SJCRH30 (cell line): ENCODE measurements around the gene MRTO4. TPM values are rescaled to one million over a fixed set of nuclear protein-coding genes. Genes with fewer than 3 reads are reported as not detected.
"Not testable (repeated sequence)": the region's sequence is repeated elsewhere in the genome, so short reads cannot be mapped to it uniquely, and the experiment has no call there.

Experiments used
- DNase-seq, 2 experiments: peaks; one replicate each; pipeline ENCODE4 v3.0.0-alpha.2; 2015 to 2020
- H3K27ac ChIP-seq: fragments of 250-450 bp; sonication (Bioruptor Pico); 2 replicates; pipeline ENCODE4 v1.5.1; 2020; ENCODE audit warnings: mild to moderate bottlenecking, moderate library complexity
- H3K27me3 ChIP-seq: fragments of 250-450 bp; sonication (Bioruptor Pico); 2 replicates; pipeline ENCODE4 v1.5.1; 2020; ENCODE audit warnings: mild to moderate bottlenecking, moderate library complexity
- H3K36me3 ChIP-seq: fragments of 250-450 bp; sonication (Bioruptor Pico); 2 replicates; pipeline ENCODE4 v1.5.1; 2020; ENCODE audit warnings: mild to moderate bottlenecking, moderate library complexity
- H3K4me1 ChIP-seq: fragments of 250-450 bp; sonication (Bioruptor Pico); 2 replicates; pipeline ENCODE4 v1.5.1; 2020; ENCODE audit warnings: mild to moderate bottlenecking, moderate library complexity
- H3K4me3 ChIP-seq: fragments of 250-450 bp; sonication (Bioruptor Pico); 2 replicates; pipeline ENCODE4 v1.5.1; 2020; ENCODE audit warnings: mild to moderate bottlenecking, moderate library complexity
- H3K9me3 ChIP-seq: fragments of 250-450 bp; sonication (Bioruptor Pico); replicated peaks from 2 replicates; pipeline ENCODE4 v1.5.1; 2020; ENCODE audit warnings: mild to moderate bottlenecking, moderate library complexity
- total RNA-seq: library from RNA; depleted of rRNA; stranded (reverse); fragments of >200 nt; shearing (Covaris generic); gene quantifications from 2 replicates; pipeline ENCODE4 v1.2.3, GENCODE V29; 2014

The MRTO4 gene
- total RNA-seq, 1 experiment from 2014 or later, result 87.0 TPM

DNA sequence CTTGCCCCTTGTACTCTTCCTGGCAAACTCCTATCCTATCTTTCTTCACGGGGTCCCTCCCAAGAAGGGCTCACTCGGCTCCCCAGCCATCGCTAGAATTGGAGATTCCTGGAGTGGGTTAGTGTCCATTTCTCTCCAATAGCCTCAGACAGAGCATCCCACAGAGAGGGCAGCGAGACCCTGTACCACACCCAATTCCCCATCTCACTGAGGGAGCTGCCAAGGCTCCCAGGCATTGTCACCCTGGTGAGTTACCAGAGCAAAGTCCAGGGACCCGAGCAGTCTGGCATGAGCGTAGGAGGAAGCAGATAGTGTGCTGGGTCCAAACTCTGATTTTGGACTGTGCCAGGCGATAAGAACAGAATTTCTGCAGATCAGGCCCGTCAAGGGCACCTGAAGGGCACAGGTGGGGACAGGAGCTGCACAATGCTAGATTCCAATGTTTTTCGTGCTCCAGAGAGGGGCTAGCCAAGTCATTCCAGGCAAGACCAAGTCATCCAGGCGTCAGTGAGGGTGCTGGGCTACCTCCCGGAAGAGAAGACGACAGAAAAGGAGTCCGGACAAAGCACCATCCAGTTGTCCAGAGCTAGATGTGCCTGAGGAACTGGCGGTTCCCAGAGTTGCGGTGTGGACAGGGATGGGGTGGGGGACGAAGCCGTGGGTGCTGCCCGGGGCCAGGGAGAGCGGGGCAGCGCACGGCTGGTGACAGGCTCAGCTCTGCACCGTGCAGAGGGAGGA is 21.7 kb downstream of the MRTO4 start:
- Histone ChIP-seq H3K27me3 (no peaks in the 10 kb centered on the region), H3K27ac (no peak overlapping the region), H3K36me3 (no peaks in the 10 kb centered on the region), H3K4me1 (no peaks in the 10 kb centered on the region), H3K9me3 (0 out of 2 replicates have a peak, but pooled peaks cover 3% of the 10 kb centered on the region), H3K4me3 (no peak overlapping the region)
- no peak for DNase-seq

- not testable (repeated sequence) for DNase-seq
These were observed 22.4 kb downstream of the MRTO4 start for GRCh38 chr1:19273844-19274531.

DNA sequence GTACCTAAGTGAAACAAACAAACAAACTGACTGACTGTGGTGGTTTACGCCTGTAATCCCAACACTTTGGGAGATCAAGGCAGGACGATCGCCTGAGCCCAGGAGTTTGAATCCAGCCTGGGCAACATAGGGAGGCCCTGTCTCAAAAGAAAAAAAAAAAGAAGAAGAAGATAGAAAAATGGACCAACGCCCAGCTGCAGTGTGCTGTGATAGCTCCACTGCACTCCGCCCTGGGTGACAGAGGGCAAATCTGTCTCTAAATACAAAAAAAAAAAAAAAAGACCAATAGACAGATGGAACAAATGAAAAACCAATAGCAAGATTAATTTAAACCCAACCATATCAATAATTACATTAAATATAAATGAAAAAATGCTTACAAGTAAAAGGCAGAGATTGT is 23.0 kb downstream of the MRTO4 start:
- H3K27ac ChIP-seq, result no peak overlapping the region
- H3K9me3 ChIP-seq, result 0 out of 2 replicates have a peak, but pooled peaks cover 3% of the 10 kb centered on the region
- H3K4me1 ChIP-seq, result no peaks in the 10 kb centered on the region
- no peak for DNase-seq
- H3K27me3 ChIP-seq, result no peaks in the 10 kb centered on the region
- H3K36me3 ChIP-seq, result no peaks in the 10 kb centered on the region
- H3K4me3 ChIP-seq, result no peak overlapping the region

More at GRCh38 chr1:19273844-19274531, 22.4 kb downstream of the MRTO4 start:
- H3K9me3 ChIP-seq, H3K27ac ChIP-seq, H3K36me3 ChIP-seq, H3K27me3 ChIP-seq, H3K4me3 ChIP-seq, H3K4me1 ChIP-seq: not testable (repeated sequence)

- H3K9me3 ChIP-seq, result no peaks in the 10 kb centered on the region
- no peak for DNase-seq
- no peaks in the 10 kb centered on the region for H3K4me1 ChIP-seq
- no peak overlapping the region for H3K4me3 ChIP-seq
- H3K36me3 ChIP-seq, result no peaks in the 10 kb centered on the region
- H3K27me3 ChIP-seq, result no peaks in the 10 kb centered on the region
- no peak overlapping the region for H3K27ac ChIP-seq
These were observed 32.3 kb downstream of the MRTO4 start for GRCh38 chr1:19283891-19284290.

DNA sequence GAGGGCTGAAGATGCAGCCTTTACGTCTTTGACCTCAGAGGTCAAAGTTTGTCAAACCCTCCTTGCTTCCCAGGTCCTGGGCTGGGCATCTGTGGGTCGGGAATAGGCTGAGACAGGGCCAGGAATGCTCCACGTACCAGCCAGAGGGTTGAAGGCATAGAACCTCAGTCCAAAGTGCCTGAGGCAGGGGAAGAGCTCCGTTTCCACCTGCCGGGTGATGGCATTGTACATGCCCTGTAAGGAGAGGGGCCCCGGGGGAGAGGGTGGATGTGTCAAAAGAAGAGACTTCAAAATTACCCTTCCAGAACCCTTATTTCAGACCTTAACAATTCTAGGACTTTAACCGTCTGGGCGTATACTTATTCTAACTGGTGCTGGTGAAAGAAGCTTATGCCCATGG is 33.3 kb downstream of the MRTO4 start:
- Histone ChIP-seq H3K27ac (no peak overlapping the region), H3K4me1 (no peaks in the 10 kb centered on the region), H3K9me3 (no peaks in the 10 kb centered on the region), H3K27me3 (no peaks in the 10 kb centered on the region), H3K4me3 (no peak overlapping the region), H3K36me3 (no peaks in the 10 kb centered on the region)
- no peak for DNase-seq

DNA sequence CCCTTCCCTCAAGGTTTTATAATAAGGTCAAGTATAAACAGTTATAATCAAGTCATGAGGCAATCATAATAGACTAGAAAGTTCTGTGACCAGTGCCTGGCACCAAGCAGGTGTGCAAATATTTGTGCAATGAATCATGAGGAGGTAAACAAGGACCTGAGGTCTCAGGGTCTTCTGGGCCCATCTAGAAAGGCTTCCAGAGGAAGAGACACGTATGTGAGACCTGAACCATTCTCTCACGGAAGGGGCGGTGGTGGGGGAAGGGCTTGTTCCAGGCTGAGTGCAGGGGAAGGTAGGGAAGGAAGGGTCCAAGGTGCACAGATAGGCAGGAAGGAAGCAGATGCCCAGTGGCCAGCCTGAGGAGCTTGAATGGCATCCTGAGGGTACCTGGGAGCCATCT is 33.8 kb downstream of the MRTO4 start:
- H3K9me3 ChIP-seq, H3K4me3 ChIP-seq, H3K36me3 ChIP-seq, H3K27me3 ChIP-seq, DNase-seq, H3K4me1 ChIP-seq, H3K27ac ChIP-seq: not testable (repeated sequence)

- not testable (repeated sequence) for H3K27me3 ChIP-seq, H3K27ac ChIP-seq, H3K4me3 ChIP-seq, H3K4me1 ChIP-seq, H3K36me3 ChIP-seq, H3K9me3 ChIP-seq, DNase-seq
These were observed 34.2 kb downstream of the MRTO4 start for GRCh38 chr1:19285807-19286206.

GRCh38 chr1:19287436-19288185 is 36.0 kb downstream of the MRTO4 start:
- H3K4me1 ChIP-seq, result no peaks in the 10 kb centered on the region
- no peaks in the 10 kb centered on the region for H3K36me3 ChIP-seq
- H3K9me3 ChIP-seq, result no peaks in the 10 kb centered on the region
- H3K27me3 ChIP-seq, result no peaks in the 10 kb centered on the region
- DNase-seq, result no peak
- H3K27ac ChIP-seq, result no peak overlapping the region
- no peak overlapping the region for H3K4me3 ChIP-seq

GRCh38 chr1:19288324-19289241 is 37.0 kb downstream of the MRTO4 start, which contains the start of gene AKR7A3:
Gene AKR7A3 (minus strand): TSS chr1:19288770. CDS start chr1:19288709, 61 bp downstream.
- not testable (repeated sequence) for H3K27ac ChIP-seq, H3K36me3 ChIP-seq, H3K4me1 ChIP-seq, H3K9me3 ChIP-seq, DNase-seq, H3K27me3 ChIP-seq, H3K4me3 ChIP-seq

DNA sequence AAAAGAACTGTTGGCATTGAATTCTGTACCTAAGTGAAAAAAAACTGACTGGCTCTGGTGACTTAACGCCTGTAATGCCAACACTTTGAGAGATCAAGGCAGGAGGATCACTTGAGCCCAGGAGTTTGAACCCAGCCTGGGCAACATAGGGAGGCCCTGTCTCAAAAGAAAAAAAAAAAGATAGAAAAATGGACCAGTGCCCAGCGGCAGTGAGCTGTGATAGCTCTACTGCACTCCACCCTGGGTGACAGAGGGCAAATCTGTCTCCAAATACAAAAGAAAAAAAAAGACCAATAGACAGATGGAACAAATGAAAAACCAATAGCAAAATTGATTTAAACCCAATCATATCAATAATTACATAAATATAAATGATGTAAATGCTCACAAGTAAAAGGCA is 37.6 kb downstream of the MRTO4 start:
- H3K4me1 ChIP-seq, result no peaks in the 10 kb centered on the region
- peaks cover 1% of the 10 kb centered on the region; the same call in 1 of the 2 replicates for H3K9me3 ChIP-seq
- H3K36me3 ChIP-seq, result no peaks in the 10 kb centered on the region
- H3K27me3 ChIP-seq, result no peaks in the 10 kb centered on the region
- H3K4me3 ChIP-seq, result no peak overlapping the region
- no peak for DNase-seq
- no peak overlapping the region for H3K27ac ChIP-seq

DNA sequence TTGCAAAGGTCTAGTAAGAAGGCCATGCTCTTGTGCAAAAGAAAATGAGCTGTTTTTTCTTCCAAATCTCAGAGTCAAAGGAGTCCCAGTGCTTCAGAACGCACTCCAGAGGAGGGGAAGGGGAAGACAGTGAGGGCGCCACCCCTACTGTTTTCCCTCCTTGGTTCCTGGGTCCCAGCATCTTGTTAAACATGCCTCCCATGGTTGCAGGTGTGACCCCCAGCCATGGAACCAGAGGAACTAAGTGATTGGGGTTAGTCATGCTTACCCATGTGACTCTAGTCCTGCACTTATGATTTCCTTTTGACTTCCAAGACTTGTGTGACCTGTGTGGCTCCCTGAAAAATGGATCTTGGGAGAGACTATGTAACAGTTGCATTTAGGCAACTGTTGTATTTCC is 43.0 kb downstream of the MRTO4 start:
- H3K4me3 ChIP-seq, result no peak overlapping the region
- no peaks in the 10 kb centered on the region for H3K36me3 ChIP-seq
- no peaks in the 10 kb centered on the region for H3K4me1 ChIP-seq
- H3K27me3 ChIP-seq, result no peaks in the 10 kb centered on the region
- no peak for DNase-seq
- peaks cover 11% of the 10 kb centered on the region; the same call in 1 of the 2 replicates for H3K9me3 ChIP-seq
- no peak overlapping the region for H3K27ac ChIP-seq

GRCh38 chr1:19300211-19300610 is 48.6 kb downstream of the MRTO4 start:
- peak in 1 of 2 experiments; percentile 30 for DNase-seq
- Histone ChIP-seq H3K4me1 (no peaks in the 10 kb centered on the region), H3K27me3 (no peaks in the 10 kb centered on the region), H3K9me3 (no peaks in the 10 kb centered on the region; the same call in 1 of the 2 replicates), H3K36me3 (peaks cover 26% of the 10 kb centered on the region), H3K4me3 (no peak overlapping the region), H3K27ac (no peak overlapping the region)

- H3K9me3 ChIP-seq, H3K4me3 ChIP-seq, H3K27ac ChIP-seq, H3K4me1 ChIP-seq, DNase-seq, H3K27me3 ChIP-seq: not testable (repeated sequence)
- H3K36me3 ChIP-seq, result peaks cover 47% of the 10 kb centered on the region
These were observed 52.5 kb downstream of the MRTO4 start for GRCh38 chr1:19304081-19304480.

GRCh38 chr1:19305880-19306279 is 54.3 kb downstream of the MRTO4 start:
- no peak overlapping the region for H3K27ac ChIP-seq
- DNase-seq, result no peak

More at GRCh38 chr1:19305880-19306279, 54.3 kb downstream of the MRTO4 start:
- Histone ChIP-seq H3K36me3 (peaks cover 49% of the 10 kb centered on the region), H3K4me1 (no peaks in the 10 kb centered on the region), H3K9me3 (no peaks in the 10 kb centered on the region), H3K4me3 (no peak overlapping the region), H3K27me3 (no peaks in the 10 kb centered on the region)
